ENCODE results near the gene PSMD12. TPM values are rescaled to one million over a fixed set of nuclear protein-coding genes. Genes with fewer than 3 reads are reported as not detected.
A peak's percentile ranks its signal among the peaks of the same experiment; 100 is the strongest.

PSMD12 gene
- polyA plus RNA-seq, 2 donors: 20.3 to 28.7 TPM

- Histone ChIP-seq H3K27ac (ENCODE audit: low read depth in 2 of 2, low read length in 1 of 2) (no peak overlapping the region), H3K36me3 (ENCODE audit: control insufficient read depth in 2 of 2, insufficient read depth in 2 of 2, low read length in 1 of 2) (no peaks in the 10 kb centered on the region), H3K4me1 (ENCODE audit: control insufficient read depth in 2 of 2, insufficient read depth in 2 of 2, low read length in 1 of 2) (no peaks in the 10 kb centered on the region), H3K4me3 (ENCODE audit: low read depth in 1 of 2, low read length in 2 of 2) (no peak overlapping the region), H3K9me3 (ENCODE audit: control insufficient read depth in 2 of 2, insufficient read depth in 1 of 2, low read depth in 1 of 2, low read length in 1 of 2) (no peaks in the 10 kb centered on the region), H3K27me3 (ENCODE audit: control insufficient read depth in 1 of 2, insufficient read depth in 2 of 2, low read length in 2 of 2) (no peaks in the 10 kb centered on the region)
- 90 to 95% methylated on average over 6 of the region's 6 CpGs for WGBS, 2 donors
Measured at GRCh38 chr17:67403483-67403882, 37.1 kb upstream of the PSMD12 start.

GRCh38 chr17:67403065-67403464, 36.7 kb upstream of the PSMD12 start:
- WGBS, 2 donors: 89 to 93% methylated on average over 2 of the region's 2 CpGs
- Histone ChIP-seq H3K36me3 (ENCODE audit: control insufficient read depth in 2 of 2, insufficient read depth in 2 of 2, low read length in 1 of 2) (no peaks in the 10 kb centered on the region), H3K27ac (ENCODE audit: low read depth in 2 of 2, low read length in 1 of 2) (no peak overlapping the region), H3K4me3 (ENCODE audit: low read depth in 1 of 2, low read length in 2 of 2) (no peak overlapping the region), H3K27me3 (ENCODE audit: control insufficient read depth in 1 of 2, insufficient read depth in 2 of 2, low read length in 2 of 2) (no peaks in the 10 kb centered on the region), H3K4me1 (ENCODE audit: control insufficient read depth in 2 of 2, insufficient read depth in 2 of 2, low read length in 1 of 2) (no peaks in the 10 kb centered on the region), H3K9me3 (ENCODE audit: control insufficient read depth in 2 of 2, insufficient read depth in 1 of 2, low read depth in 1 of 2, low read length in 1 of 2) (no peaks in the 10 kb centered on the region)

- Histone ChIP-seq H3K4me1 (ENCODE audit: control insufficient read depth in 2 of 2, insufficient read depth in 2 of 2, low read length in 1 of 2) (no peaks in the 10 kb centered on the region), H3K36me3 (ENCODE audit: control insufficient read depth in 2 of 2, insufficient read depth in 2 of 2, low read length in 1 of 2) (no peaks in the 10 kb centered on the region), H3K27me3 (ENCODE audit: control insufficient read depth in 1 of 2, insufficient read depth in 2 of 2, low read length in 2 of 2) (no peaks in the 10 kb centered on the region), H3K4me3 (ENCODE audit: low read depth in 1 of 2, low read length in 2 of 2) (no peak overlapping the region), H3K27ac (ENCODE audit: low read depth in 2 of 2, low read length in 1 of 2) (no peak overlapping the region), H3K9me3 (ENCODE audit: control insufficient read depth in 2 of 2, insufficient read depth in 1 of 2, low read depth in 1 of 2, low read length in 1 of 2) (no peaks in the 10 kb centered on the region)
- WGBS, 2 donors: 91 to 95% methylated on average over 16 of the region's 16 CpGs
Measured at GRCh38 chr17:67401598-67402504, 35.5 kb upstream of the PSMD12 start.

GRCh38 chr17:67401106-67401505, 34.7 kb upstream of the PSMD12 start:
- H3K4me3 ChIP-seq (ENCODE audit: low read depth in 1 of 2, low read length in 2 of 2): no peak overlapping the region
- H3K36me3 ChIP-seq (ENCODE audit: control insufficient read depth in 2 of 2, insufficient read depth in 2 of 2, low read length in 1 of 2): no peaks in the 10 kb centered on the region
- H3K4me1 ChIP-seq (ENCODE audit: control insufficient read depth in 2 of 2, insufficient read depth in 2 of 2, low read length in 1 of 2): no peaks in the 10 kb centered on the region
- 91% methylated on average over 9 of the region's 9 CpGs for WGBS, 2 donors
- no peaks in the 10 kb centered on the region for H3K27me3 ChIP-seq (ENCODE audit: control insufficient read depth in 1 of 2, insufficient read depth in 2 of 2, low read length in 2 of 2)
- H3K27ac ChIP-seq (ENCODE audit: low read depth in 2 of 2, low read length in 1 of 2): no peak overlapping the region
- H3K9me3 ChIP-seq (ENCODE audit: control insufficient read depth in 2 of 2, insufficient read depth in 1 of 2, low read depth in 1 of 2, low read length in 1 of 2): no peaks in the 10 kb centered on the region

- H3K4me1 ChIP-seq (ENCODE audit: control insufficient read depth in 2 of 2, insufficient read depth in 2 of 2, low read length in 1 of 2): no peaks in the 10 kb centered on the region
- H3K4me3 ChIP-seq (ENCODE audit: low read depth in 1 of 2, low read length in 2 of 2): no peak overlapping the region
- no peaks in the 10 kb centered on the region for H3K9me3 ChIP-seq (ENCODE audit: control insufficient read depth in 2 of 2, insufficient read depth in 1 of 2, low read depth in 1 of 2, low read length in 1 of 2)
- no peaks in the 10 kb centered on the region for H3K36me3 ChIP-seq (ENCODE audit: control insufficient read depth in 2 of 2, insufficient read depth in 2 of 2, low read length in 1 of 2)
- 34 to 48% methylated on average over 6 of the region's 6 CpGs for WGBS, 2 donors
- no peak overlapping the region for H3K27ac ChIP-seq (ENCODE audit: low read depth in 2 of 2, low read length in 1 of 2)
- H3K27me3 ChIP-seq (ENCODE audit: control insufficient read depth in 1 of 2, insufficient read depth in 2 of 2, low read length in 2 of 2): no peaks in the 10 kb centered on the region
Measured at GRCh38 chr17:67400193-67400592, 33.8 kb upstream of the PSMD12 start.

GRCh38 chr17:67399676-67400075, 33.3 kb upstream of the PSMD12 start:
- H3K9me3 ChIP-seq (ENCODE audit: control insufficient read depth in 2 of 2, insufficient read depth in 1 of 2, low read depth in 1 of 2, low read length in 1 of 2): no peaks in the 10 kb centered on the region
- 90 to 93% methylated on average over 3 of the region's 3 CpGs for WGBS, 2 donors
- no peaks in the 10 kb centered on the region for H3K4me1 ChIP-seq (ENCODE audit: control insufficient read depth in 2 of 2, insufficient read depth in 2 of 2, low read length in 1 of 2)
- H3K4me3 ChIP-seq (ENCODE audit: low read depth in 1 of 2, low read length in 2 of 2): no peak overlapping the region
- no peaks in the 10 kb centered on the region for H3K27me3 ChIP-seq (ENCODE audit: control insufficient read depth in 1 of 2, insufficient read depth in 2 of 2, low read length in 2 of 2)
- no peaks in the 10 kb centered on the region for H3K36me3 ChIP-seq (ENCODE audit: control insufficient read depth in 2 of 2, insufficient read depth in 2 of 2, low read length in 1 of 2)
- H3K27ac ChIP-seq (ENCODE audit: low read depth in 2 of 2, low read length in 1 of 2): no peak overlapping the region

GRCh38 chr17:67393809-67394397, 27.5 kb upstream of the PSMD12 start:
- WGBS, 2 donors: 95 to 97% methylated on average over 9 of the region's 9 CpGs
- no peaks in the 10 kb centered on the region for H3K9me3 ChIP-seq (ENCODE audit: control insufficient read depth in 2 of 2, insufficient read depth in 1 of 2, low read depth in 1 of 2, low read length in 1 of 2)
- no peaks in the 10 kb centered on the region for H3K36me3 ChIP-seq (ENCODE audit: control insufficient read depth in 2 of 2, insufficient read depth in 2 of 2, low read length in 1 of 2)
- H3K4me1 ChIP-seq (ENCODE audit: control insufficient read depth in 2 of 2, insufficient read depth in 2 of 2, low read length in 1 of 2): peaks cover 4 to 5% of the 10 kb centered on the region in 2 donors
- H3K27ac ChIP-seq (ENCODE audit: low read depth in 2 of 2, low read length in 1 of 2): no peak overlapping the region
- no peaks in the 10 kb centered on the region for H3K27me3 ChIP-seq (ENCODE audit: control insufficient read depth in 1 of 2, insufficient read depth in 2 of 2, low read length in 2 of 2)
- no peak overlapping the region for H3K4me3 ChIP-seq (ENCODE audit: low read depth in 1 of 2, low read length in 2 of 2)

GRCh38 chr17:67392111-67392510, 25.7 kb upstream of the PSMD12 start:
- 94 to 96% methylated on average over 6 of the region's 6 CpGs for WGBS, 2 donors

GRCh38 chr17:67390646-67391361, 24.4 kb upstream of the PSMD12 start:
- no peak overlapping the region for H3K4me3 ChIP-seq (ENCODE audit: low read depth in 1 of 2, low read length in 2 of 2)
- no peaks in the 10 kb centered on the region for H3K9me3 ChIP-seq (ENCODE audit: control insufficient read depth in 2 of 2, insufficient read depth in 1 of 2, low read depth in 1 of 2, low read length in 1 of 2)
- H3K4me1 ChIP-seq (ENCODE audit: control insufficient read depth in 2 of 2, insufficient read depth in 2 of 2, low read length in 1 of 2): peaks cover 4 to 5% of the 10 kb centered on the region in 2 donors
- 37 to 43% methylated on average over 9 of the region's 9 CpGs for WGBS, 2 donors
- peak overlapping the region in 1 of 2 donors; percentile 26 for H3K27ac ChIP-seq (ENCODE audit: low read depth in 2 of 2, low read length in 1 of 2)
- no peaks in the 10 kb centered on the region for H3K27me3 ChIP-seq (ENCODE audit: control insufficient read depth in 1 of 2, insufficient read depth in 2 of 2, low read length in 2 of 2)
- H3K36me3 ChIP-seq (ENCODE audit: control insufficient read depth in 2 of 2, insufficient read depth in 2 of 2, low read length in 1 of 2): no peaks in the 10 kb centered on the region

More at GRCh38 chr17:67392111-67392510, 25.7 kb upstream of the PSMD12 start:
- no peaks in the 10 kb centered on the region for H3K27me3 ChIP-seq (ENCODE audit: control insufficient read depth in 1 of 2, insufficient read depth in 2 of 2, low read length in 2 of 2)
- no peaks in the 10 kb centered on the region for H3K36me3 ChIP-seq (ENCODE audit: control insufficient read depth in 2 of 2, insufficient read depth in 2 of 2, low read length in 1 of 2)
- no peak overlapping the region for H3K27ac ChIP-seq (ENCODE audit: low read depth in 2 of 2, low read length in 1 of 2)
- no peak overlapping the region for H3K4me3 ChIP-seq (ENCODE audit: low read depth in 1 of 2, low read length in 2 of 2)
- peaks cover 4 to 5% of the 10 kb centered on the region in 2 donors for H3K4me1 ChIP-seq (ENCODE audit: control insufficient read depth in 2 of 2, insufficient read depth in 2 of 2, low read length in 1 of 2)
- no peaks in the 10 kb centered on the region for H3K9me3 ChIP-seq (ENCODE audit: control insufficient read depth in 2 of 2, insufficient read depth in 1 of 2, low read depth in 1 of 2, low read length in 1 of 2)

Data from esophagus (tissue), 2 donors.